ENCODE results near the gene MACROD2.

The MACROD2 gene

GRCh38 chr20:14374196-14374595 is 378.9 kb downstream of the MACROD2 start:
- TF ChIP-seq, protein P1, sequence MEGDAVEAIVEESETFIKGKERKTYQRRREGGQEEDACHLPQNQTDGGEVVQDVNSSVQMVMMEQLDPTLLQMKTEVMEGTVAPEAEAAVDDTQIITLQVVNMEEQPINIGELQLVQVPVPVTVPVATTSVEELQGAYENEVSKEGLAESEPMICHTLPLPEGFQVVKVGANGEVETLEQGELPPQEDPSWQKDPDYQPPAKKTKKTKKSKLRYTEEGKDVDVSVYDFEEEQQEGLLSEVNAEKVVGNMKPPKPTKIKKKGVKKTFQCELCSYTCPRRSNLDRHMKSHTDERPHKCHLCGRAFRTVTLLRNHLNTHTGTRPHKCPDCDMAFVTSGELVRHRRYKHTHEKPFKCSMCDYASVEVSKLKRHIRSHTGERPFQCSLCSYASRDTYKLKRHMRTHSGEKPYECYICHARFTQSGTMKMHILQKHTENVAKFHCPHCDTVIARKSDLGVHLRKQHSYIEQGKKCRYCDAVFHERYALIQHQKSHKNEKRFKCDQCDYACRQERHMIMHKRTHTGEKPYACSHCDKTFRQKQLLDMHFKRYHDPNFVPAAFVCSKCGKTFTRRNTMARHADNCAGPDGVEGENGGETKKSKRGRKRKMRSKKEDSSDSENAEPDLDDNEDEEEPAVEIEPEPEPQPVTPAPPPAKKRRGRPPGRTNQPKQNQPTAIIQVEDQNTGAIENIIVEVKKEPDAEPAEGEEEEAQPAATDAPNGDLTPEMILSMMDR (conservative IDR thresholded peaks at IDR 0.05; ENCODE audit: control insufficient read depth, insufficient read depth, low read depth, low read length), result no peak

DNA sequence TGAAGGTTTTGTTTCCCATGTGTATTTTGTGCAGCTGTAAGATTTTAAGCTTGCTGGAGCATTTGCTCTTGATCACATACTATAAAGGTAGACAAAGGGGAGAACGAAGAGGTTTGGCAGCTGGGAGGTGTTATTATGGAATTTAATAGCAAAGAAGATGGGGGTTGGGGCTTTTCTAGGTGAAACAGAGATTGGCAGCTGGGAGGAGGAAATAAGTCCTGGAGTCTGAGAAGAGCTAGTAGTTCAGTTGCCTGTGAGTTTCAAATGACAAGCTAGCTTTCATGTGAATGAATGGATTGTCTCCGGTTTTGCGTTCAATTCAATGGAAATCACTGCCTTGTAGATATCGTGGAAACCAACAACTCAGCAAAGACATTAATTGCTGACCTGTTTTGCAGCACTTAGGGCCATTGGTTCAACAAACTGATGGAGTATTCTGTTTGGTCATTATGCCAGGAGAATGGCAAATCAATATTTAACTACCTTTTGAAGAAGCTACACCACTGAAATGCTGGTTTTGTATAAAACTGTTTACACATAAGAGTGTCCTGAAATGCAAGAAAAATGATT is 380.2 kb downstream of the MACROD2 start:
- TF ChIP-seq, protein P1 (conservative IDR thresholded peaks at IDR 0.05; ENCODE audit: control insufficient read depth, insufficient read depth, low read depth, low read length), result no peak
- no peak for DNase-seq (ENCODE audit: low read depth)
- H3K4me3 ChIP-seq (ENCODE audit: control insufficient read depth, low read depth, low read length), result no peak overlapping the region

More at GRCh38 chr20:14374196-14374595, 378.9 kb downstream of the MACROD2 start:
- DNase-seq (ENCODE audit: low read depth), result no peak
- no peak overlapping the region for H3K4me3 ChIP-seq (ENCODE audit: control insufficient read depth, low read depth, low read length)

- TF ChIP-seq, protein P1 (conservative IDR thresholded peaks at IDR 0.05; ENCODE audit: control insufficient read depth, insufficient read depth, low read depth, low read length), result no peak
- DNase-seq (ENCODE audit: low read depth), result no peak
- no peak overlapping the region for H3K4me3 ChIP-seq (ENCODE audit: control insufficient read depth, low read depth, low read length)
Measured at GRCh38 chr20:14378326-14378725, 383.0 kb downstream of the MACROD2 start.

- H3K4me3 ChIP-seq (ENCODE audit: control insufficient read depth, low read depth, low read length), result no peak overlapping the region
- TF ChIP-seq, protein P1 (conservative IDR thresholded peaks at IDR 0.05; ENCODE audit: control insufficient read depth, insufficient read depth, low read depth, low read length), result no peak
- DNase-seq (ENCODE audit: low read depth), result no peak
Measured at GRCh38 chr20:14383335-14383734, 388.0 kb downstream of the MACROD2 start.

- DNase-seq (ENCODE audit: low read depth), result peak; percentile 5
- H3K4me3 ChIP-seq (ENCODE audit: control insufficient read depth, low read depth, low read length), result no peak overlapping the region
- TF ChIP-seq, protein P1 (conservative IDR thresholded peaks at IDR 0.05; ENCODE audit: control insufficient read depth, insufficient read depth, low read depth, low read length), result no peak
Measured at GRCh38 chr20:14384416-14385175, 389.3 kb downstream of the MACROD2 start.

- H3K4me3 ChIP-seq (ENCODE audit: control insufficient read depth, low read depth, low read length), result no peak overlapping the region
- TF ChIP-seq, protein P1 (conservative IDR thresholded peaks at IDR 0.05; ENCODE audit: control insufficient read depth, insufficient read depth, low read depth, low read length), result no peak
- DNase-seq (ENCODE audit: low read depth), result no peak
Measured at GRCh38 chr20:14385176-14385740, 389.9 kb downstream of the MACROD2 start.
